HG03025 (cell line): Measurements from ENCODE around the gene SLC9C1.
A peak's percentile ranks its signal among the peaks of the same experiment; 100 is the strongest.

Experiments used
- ATAC-seq: cut with Tn5 transposase; IDR thresholded peaks from one replicate; pipeline ENCODE4 v1.9.1; 2021; ENCODE audit warnings: mild to moderate bottlenecking, moderate library complexity; ENCODE audit not compliant: unreplicated experiment, low FRiP score

SLC9C1 gene

DNA sequence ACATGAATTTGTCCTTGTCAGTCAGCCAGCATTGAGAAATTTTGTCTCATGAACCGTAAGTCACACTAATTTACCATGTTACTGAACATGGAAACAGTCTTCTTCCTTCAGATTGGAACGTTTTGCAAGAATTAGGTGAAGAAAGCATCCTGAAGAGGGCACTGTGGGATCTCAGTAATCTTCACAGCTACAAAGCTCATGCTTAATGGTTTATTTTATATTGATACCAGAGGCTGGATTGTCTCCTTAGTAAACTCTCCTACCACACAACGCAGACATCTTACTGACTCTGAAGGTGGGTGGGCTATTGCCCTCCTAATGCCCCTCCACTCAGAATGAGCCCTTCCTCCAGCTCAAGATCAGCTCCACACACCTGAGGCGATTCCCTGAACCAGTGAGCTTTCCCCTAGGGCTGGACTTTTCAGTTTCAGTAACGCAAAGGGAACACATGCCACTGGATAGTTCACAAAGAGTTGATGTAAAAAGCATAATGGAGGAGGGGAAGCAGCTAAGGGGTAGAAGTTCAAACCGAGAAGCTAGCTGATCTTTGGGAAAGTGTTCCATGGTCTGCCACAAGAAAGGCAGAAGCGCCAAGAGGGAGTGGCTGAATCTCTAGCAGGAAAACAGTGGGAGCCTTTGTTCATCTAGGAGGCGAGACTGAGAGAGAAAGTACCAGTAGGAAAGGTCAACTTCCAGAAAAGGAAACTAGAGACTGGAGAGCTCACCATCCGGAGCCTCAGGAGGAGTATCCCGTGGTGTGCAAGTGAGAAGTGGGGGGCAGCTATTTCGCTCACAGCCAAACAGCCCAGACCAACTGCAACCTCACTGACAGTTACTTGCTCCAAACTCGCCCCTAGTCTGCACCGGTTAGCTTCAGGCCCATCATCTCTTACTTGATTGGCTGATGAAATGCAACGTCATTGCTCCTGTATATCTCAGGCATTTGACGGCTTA, at the start of gene SLC9C1:
TSS of gene SLC9C1 (minus strand) at position 849 of the 954 bp plus-strand sequence. CDS start 7,425 bp downstream, outside the sequence.
- no peak for ATAC-seq

DNA sequence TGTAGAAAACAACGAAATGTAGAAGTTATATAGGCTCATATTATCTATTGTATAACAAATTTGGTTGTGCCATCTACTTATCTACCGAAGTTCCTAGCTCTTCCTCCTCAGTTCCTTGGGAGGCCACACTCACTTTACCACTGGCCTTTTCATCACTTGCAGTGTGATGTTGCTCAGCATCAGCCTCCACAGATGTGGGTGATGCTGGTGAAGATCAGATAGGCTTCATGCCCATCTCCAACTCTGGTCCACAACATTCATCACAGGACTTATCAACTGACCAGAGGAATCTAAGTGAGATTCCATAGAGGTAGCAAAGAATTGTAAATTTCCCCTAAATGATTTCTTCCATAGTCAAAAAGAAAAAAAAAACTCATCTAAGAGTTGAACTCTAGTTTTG, 47.4 kb upstream of the SLC9C1 start:
- ATAC-seq: no peak

DNA sequence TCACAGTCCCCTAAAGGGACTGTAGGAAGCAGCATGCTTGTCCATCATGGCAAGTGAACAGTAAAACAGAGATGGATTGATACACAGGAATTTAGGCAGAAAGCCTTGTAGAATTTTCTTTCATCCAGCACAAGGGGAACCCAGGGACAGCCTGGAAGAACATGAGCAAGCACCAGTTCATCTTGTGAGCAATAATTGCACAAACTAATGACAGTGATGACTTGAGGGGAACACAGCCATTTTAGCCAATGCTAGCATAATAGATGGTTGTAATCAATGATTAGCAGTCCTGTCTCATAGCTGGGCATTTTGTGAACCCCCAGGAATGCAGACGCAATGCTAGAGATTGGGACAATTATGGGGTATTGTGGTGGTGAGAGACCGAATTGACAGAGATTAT, 45.6 kb upstream of the SLC9C1 start:
- ATAC-seq: no peak

DNA sequence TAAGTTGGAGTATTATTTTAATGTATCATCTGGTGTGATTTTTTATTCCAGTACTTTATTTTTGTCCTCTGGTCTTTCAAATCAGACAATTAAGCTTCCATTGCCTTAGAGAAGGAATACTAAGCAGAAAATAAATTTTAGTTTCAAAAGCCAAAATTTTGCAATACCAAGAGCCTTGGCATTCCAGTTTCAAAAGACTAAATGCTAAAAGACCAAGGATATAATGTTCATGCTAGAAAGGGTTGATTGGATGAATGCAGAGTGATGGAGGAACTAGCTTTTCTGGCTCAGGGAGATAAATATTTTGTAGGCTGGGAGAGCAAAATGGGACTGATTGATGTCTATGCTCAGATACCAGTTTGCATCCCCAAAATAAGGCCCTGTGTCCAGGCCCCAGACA, 45.1 kb upstream of the SLC9C1 start:
- no peak for ATAC-seq

DNA sequence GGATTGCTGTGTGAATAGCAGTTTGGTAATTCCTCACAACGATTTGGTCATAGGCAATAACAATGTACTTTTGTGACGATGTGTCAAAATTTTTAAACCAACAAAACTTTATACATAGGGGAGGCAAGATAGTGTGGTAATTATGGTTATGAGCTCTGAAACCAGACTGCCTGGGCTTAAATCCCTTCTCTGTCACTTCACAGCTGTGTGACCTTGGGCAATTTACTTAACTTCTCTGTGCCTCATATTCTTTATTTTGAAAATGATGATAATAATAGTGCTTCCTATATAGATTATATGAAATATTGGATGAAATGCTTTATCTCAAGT, 44.7 kb upstream of the SLC9C1 start:
- ATAC-seq: no peak

DNA sequence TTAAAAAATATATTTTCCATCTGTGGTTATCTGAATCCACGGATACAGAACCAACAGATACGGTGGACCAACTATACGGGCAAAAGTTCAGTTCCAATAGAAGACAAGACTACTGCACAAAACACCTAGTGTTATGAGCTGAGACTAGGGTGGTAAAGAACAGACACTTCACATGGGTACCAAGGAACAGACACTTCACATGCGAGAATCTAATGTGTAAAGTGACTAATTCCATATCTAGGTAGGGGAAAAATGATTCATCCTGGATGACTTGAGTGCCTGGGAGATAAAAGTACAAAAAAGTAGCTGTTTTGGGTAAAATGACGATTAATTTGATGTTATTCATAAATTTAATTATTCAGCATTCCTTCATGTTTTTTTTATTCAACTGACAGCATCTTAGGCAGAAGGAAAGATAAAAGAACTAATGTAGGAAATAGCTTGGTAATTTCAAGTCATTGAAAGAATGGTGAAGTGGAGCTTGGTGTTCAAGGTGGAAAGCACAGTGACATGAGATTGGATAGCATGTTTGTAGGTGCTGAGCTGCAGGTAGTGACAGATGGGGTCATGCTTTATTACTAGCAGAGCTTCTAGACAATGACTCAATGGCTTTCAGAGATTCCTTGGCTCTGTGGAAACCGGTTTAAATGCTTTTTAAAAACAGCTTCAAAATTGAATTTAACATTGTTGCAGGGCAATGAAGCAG, 44.2 kb upstream of the SLC9C1 start:
- ATAC-seq: no peak

DNA sequence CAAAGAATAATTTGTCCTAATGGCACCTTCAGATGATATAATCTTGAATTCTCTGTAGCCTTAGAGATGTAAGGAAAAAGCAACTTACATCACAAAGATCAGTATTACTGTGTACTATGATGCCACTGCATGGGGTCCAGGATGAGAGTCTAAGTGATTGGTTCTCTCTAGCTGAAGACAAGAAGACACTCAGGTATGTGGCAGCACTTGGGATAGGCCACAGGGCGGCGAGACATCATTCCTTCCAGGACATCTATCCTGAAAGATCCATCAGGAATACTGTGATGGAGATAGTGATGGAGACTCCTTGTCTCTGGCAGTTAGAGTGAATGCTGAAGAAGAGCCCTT, 41.4 kb upstream of the SLC9C1 start:
- ATAC-seq: no peak

DNA sequence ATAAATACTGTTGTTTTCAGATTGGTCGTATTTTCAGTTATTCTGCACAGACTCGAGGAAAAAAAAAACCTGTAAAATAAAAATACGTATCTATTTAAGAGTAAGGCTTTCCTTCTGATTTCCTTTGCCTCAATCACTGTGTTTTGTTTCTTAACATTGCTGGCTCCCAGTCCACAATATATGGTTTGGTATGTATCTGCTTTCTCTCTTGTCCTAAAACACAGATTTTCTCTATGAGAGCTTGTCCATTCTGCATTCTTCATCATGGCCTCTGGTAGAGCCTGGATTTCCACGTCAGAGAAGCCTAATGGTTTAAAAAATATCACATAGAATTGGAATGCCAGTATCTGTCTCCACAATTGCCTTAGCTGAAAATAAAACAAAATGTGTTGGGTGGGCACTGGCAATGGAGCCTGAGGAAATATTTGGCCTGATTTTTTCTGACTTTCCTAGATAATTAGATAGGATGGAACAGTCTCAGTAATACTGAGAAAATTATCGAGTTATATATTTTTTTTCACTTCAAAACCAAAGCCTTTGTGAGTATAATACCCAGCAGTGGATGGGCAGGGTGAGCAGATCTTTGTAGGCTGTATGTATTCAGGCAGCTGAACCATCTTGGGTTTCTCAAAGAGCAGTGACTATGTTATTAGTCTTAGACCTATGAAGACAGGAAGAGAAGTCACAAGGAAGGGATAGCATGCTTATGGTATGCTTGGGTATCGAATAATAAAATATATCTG, 40.8 kb upstream of the SLC9C1 start:
- no peak for ATAC-seq

DNA sequence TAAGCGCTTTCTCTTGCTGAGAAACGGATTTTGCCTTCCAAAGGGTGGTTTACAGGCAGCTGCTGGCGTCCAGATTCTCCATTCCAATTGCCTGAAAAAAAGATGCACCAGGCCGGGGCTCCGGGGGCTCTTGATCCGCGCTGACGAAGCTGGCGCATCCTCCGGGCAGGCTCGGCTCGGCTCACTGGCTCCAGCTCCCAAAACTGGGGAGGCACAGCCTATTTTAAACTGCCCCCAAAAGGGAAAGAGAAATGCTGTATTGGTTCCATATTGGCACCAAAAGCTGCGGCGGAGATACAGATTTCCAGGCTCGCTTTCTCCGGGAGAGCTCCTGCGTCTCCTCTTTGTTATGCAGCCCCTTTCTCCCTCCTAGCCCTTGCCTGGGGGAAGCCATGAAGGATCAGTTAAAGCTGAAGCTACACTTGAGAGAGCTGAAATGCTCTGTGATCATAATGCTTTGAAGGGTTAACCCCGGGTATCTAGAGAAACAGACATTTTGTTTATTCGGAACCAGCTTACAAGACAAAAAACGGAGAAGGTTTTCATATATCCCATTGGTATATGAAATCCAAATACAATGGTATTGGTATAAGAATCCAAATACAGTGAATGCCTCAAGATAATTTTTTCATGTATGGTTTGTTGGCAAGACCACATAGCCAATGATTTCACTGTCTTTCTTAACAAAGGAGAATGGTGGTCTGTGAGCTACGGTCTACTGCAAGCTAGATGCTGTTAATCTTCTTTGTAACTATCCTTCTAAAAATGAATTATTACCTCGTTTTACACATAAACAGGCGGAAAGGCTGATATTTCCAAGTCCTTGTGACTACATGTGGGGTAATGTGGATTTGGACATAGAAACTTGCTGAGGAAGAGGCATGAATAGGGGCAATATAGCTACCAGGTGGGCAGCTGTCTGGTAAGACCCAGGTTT, 39.6 kb upstream of the SLC9C1 start:
- peak; percentile 40 for ATAC-seq

DNA sequence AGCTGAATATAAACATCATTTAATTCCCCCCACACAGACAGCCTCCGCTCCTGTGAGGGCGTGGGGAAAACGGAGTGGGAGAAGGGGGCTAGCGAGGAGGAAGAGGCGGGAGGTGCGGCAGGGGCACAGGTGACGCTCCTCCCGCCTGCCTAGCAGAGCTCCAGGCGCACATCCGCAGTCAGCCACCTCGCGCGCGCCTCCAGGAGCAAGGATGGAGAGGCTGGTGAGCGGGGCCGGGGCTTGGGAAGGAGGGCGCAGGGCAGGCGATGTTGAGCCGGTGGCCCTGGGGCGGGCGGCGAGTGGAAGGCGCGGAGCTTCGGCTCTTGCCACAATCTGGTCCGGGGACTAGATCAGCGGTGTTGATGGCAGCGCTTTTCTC, 39.0 kb upstream of the SLC9C1 start, which contains the start of gene CD200:
TSS of gene CD200 (plus strand) at position 155 of the 379 bp plus-strand sequence. CDS start at position 212, 57 bp downstream.
- peak; percentile 63 for ATAC-seq

DNA sequence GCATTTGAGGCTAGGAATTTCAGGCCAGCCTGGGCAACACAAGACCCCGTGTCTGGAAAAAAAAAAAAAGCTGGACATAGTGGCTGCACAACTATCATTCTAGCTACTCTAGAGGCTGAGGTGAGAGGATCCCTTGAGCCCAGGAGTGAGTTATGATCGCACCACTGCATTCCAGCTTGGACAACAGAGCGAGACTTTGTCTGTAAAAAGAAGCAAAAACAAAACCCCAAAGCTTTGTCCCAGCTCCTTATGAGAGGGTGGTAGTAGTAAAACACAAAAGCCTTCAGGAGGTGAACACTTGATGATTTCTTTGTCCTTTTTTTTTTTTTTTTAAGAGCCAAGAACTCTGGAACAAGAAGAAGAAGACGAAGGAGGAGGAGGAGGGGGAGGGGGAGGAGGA, 37.8 kb upstream of the SLC9C1 start:
- no peak for ATAC-seq

DNA sequence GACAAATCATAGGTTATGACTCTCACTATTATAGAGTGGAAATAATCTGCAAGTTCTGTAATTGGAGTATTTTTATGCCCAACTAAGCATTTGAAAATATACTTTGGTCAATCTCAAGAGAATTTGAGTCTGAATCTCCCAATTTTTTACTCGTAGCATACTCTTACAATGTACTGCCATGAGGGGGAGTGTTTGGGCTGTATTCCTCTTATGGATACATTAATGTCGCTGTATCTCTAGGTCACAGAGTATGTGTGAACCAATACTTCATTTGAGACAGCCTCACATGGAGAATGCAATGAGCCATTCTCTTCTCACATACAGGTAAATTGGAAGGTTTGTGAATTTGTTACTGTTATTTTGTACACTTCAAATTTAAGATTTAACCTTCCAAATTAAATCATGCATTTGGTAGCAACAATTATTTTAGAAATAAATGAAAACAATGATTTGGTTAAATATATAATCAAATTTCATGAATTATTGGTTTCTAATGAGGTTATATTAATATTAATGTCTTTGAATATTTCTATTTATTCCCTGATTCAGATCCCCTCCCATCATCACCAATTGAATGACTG, 33.4 kb upstream of the SLC9C1 start:
- ATAC-seq: peak; percentile 69

DNA sequence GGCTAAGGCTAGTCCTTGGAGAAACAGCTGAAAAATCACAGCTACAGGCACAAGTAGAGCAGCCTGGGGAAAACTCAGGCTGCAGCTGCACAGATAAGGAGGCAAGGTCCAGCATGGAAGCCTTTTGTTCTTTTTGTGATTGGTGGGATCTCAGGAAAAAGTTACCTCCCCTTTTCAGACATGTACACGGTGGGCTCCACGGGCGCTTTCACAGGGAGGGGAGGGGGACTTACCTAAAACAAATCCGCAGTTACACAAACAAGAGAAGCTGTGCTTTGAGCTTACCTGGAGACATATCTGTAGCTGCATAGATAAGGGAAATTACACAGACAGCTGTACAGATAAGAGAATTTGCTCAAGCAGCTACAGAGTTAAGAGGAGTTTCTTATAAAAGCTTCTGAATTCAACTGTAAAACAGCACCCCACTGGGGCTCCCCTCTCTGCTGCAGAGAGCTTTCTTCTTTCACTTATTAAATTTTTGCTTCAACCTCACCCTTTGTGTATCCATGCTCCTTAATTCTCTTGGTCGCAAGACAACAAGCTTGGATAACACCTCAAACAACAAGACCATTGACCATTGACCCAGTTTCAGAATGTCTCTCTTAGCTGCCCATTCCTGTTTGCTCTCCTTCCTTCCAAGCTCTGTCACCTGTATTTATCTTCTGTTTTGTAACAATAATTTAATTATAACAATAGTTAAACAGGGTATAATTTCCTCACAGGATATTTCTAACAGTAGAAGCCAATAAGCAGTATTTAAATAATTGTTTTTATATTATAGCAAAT, 28.0 kb upstream of the SLC9C1 start:
- no peak for ATAC-seq

DNA sequence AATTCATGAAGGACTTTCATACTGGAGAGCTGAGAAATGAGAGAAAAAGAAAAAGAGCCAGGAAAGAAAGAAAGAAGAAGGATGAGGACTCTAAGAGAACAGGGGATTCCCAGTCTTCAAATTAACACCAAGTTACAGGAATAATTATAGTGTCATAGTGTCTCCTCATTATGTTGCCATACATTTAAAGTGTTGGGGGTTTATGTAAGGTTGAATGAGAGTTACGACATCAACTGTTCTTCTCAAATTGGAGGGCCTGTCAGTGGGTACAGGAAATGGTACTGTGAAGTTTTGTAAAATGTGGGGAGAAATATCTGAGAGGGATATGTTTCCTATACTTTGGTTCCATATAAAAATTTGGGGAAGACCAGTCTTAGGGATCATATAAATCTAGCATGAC, 26.7 kb upstream of the SLC9C1 start:
- no peak for ATAC-seq

DNA sequence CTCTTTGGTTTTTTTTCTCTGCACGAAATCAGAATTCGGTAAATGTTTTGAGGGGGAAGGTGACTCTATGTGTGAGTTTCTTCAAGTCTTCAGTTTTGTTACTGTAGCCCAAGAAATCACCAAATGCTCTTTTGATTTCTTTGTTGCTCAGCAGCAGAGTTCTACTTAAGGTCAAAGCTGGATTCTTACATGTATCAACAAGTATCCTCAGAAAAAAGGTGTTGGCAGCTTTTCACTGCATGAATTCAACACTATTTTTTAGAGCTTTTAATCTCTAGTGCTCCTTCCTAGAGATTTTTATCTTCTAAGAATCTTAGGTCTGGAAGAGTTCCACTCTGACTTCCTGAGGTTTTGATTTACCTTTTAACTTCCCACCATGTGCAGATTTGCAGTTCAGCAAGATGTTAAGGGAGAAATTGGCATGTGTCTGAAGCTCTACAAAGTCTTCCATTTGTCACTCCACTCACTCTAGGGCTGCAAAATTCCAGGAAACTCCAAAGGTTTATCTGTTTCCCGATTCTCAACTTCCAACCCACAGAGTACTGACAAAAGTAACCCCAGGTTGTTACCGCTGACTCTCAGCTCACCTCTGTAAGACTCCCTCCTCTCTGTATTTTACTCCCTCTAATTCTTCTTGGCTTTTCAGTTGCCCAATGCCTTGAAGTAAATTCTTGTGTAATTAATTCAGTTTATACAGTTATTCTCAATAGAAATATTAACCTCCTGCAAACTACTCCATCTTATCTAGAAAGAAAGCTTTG, 25.7 kb upstream of the SLC9C1 start:
- no peak for ATAC-seq

DNA sequence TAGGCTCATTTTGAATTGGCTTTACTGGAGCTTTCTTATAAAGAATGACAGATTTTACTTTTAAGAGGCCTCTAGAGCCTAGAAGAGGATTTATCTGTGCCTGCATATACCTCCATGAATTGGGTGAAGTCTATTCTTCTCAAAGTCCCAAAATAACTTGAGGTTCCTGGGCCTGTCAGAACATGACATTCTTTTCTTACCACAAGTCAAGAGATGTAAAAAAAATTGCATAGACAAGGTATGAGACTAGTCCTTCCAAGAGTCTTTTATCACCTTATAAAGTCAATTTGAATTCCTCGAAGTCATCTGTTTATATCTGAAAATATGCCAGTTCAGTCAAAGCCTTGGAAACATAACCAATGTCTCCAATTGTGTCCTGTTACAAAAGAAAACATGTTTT, 21.8 kb upstream of the SLC9C1 start:
- no peak for ATAC-seq

DNA sequence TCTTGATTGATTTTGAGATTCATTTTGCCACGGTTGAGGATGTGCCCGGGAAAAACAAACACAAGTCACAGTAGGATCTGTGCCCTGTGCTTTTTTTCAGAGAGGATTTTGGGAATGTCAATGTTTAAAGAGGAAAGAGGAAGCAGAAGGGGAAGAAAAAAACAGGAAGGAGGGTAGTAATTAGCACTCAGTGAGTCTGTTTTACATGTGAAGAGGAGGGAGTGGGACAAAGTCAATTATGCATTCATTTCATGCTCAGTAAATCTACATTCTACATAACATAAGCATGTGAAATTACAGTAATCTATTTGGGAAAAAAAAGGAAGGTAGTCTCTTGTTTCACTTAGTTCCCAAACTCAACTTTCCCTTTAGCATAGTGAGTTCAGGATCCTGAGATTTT, 20.6 kb upstream of the SLC9C1 start:
- no peak for ATAC-seq
